Endothelial cell (in vitro differentiated cells): Measurements from ENCODE around the gene DNAH12. TPM values are rescaled to one million over a fixed set of nuclear protein-coding genes. Genes with fewer than 3 reads are reported as not detected.

Experiments
- DNase-seq: peaks from one replicate; pipeline ENCODE4 v3.0.0; 2021; ENCODE audit warnings: low spot score
- H3K27ac Mint-ChIP-seq: one replicate; pipeline ENCODE4 v1.8.0; 2021; ENCODE audit warnings: mixed read lengths, inconsistent platforms; ENCODE audit not compliant: unreplicated experiment
- H3K27me3 Mint-ChIP-seq: one replicate; pipeline ENCODE4 v1.8.0; 2021; ENCODE audit warnings: mild to moderate bottlenecking, moderate library complexity, mixed read lengths, inconsistent platforms; ENCODE audit not compliant: unreplicated experiment
- H3K36me3 Mint-ChIP-seq: one replicate; pipeline ENCODE4 v1.8.0; 2021; ENCODE audit warnings: mild to moderate bottlenecking, low read depth, mixed read lengths, inconsistent platforms; ENCODE audit not compliant: unreplicated experiment
- H3K4me1 Mint-ChIP-seq: one replicate; pipeline ENCODE4 v1.8.0; 2021; ENCODE audit warnings: mild to moderate bottlenecking, mixed read lengths, inconsistent platforms; ENCODE audit not compliant: unreplicated experiment
- H3K4me3 Mint-ChIP-seq: one replicate; pipeline ENCODE4 v1.8.0; 2021; ENCODE audit warnings: mild to moderate bottlenecking, mixed read lengths, inconsistent platforms; ENCODE audit not compliant: unreplicated experiment
- H3K9me3 Mint-ChIP-seq: one replicate; pipeline ENCODE4 v1.8.0; 2021; ENCODE audit warnings: mixed read lengths, inconsistent platforms; ENCODE audit not compliant: unreplicated experiment
- total RNA-seq: library from RNA; stranded (reverse); fragmentation: NEBNext Ultra II Directional; extraction: Animal tissue kit (Norgen Biotek cat#: 25700); gene quantifications from one replicate; pipeline ENCODE4 v1.2.1, GENCODE V29; 2021; ENCODE audit not compliant: unreplicated experiment
- TF ChIP-seq, protein P1 (sequence below): fragments of 200-600 bp; sonication (generic); IDR thresholded peaks from one replicate; pipeline ENCODE4 v1.5.0; 2021; ENCODE audit warnings: antibody characterized with exemption; ENCODE audit not compliant: unreplicated experiment

DNAH12 gene
- total RNA-seq, 1 donor from 2014 or later, result 0.85 TPM

DNA sequence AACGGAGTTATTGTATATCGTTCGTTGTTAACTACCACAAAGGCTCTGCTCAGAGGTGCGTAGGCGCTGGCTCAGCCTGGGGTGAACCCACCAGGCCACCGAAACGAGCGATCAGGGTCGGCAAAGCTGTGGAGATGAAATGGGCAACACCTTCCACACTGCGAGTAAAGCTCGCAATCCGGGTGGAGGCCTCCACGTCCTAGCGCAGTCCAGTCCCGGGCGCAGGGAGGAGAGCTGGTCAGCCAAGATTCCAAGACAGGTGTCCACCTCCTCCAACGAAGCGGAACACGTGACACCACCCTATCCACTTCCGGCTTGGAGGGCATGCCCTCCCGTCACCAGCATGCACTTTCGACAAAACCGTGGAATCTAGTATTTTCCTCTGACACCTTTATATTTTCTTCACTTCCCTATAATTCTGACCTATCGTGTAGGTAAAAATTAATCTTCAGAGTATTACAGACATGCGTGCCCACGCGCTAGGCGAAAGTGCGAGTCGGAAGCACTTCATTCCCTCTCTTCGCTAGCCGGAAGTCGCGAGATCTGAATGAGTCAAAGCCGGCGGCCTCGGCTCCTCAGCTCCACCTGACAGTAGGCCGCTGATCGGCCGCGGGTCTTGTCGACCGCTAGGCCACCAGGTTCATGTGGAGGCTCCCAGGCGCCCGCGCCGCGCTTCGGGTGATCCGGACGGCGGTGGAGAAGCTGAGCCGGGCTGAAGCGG lies 11.8 kb upstream of the DNAH12 start, which contains the start of gene PDE12:
PDE12 (plus strand) TSS at position 537 of the 721 bp plus-strand sequence; CDS start at position 643, 106 bp downstream.
- Mint-ChIP-seq H3K4me1 (peaks cover 15% of the 10 kb centered on the region), H3K27me3 (peaks cover 4% of the 10 kb centered on the region), H3K36me3 (peaks cover 5% of the 10 kb centered on the region), H3K4me3 (peak within 1 kb of the TSS; percentile 91), H3K27ac (peak within 1 kb of the TSS; percentile 94), H3K9me3 (no peaks in the 10 kb centered on the region)
- DNase-seq, result peak; percentile 66
- TF ChIP-seq, protein P1, sequence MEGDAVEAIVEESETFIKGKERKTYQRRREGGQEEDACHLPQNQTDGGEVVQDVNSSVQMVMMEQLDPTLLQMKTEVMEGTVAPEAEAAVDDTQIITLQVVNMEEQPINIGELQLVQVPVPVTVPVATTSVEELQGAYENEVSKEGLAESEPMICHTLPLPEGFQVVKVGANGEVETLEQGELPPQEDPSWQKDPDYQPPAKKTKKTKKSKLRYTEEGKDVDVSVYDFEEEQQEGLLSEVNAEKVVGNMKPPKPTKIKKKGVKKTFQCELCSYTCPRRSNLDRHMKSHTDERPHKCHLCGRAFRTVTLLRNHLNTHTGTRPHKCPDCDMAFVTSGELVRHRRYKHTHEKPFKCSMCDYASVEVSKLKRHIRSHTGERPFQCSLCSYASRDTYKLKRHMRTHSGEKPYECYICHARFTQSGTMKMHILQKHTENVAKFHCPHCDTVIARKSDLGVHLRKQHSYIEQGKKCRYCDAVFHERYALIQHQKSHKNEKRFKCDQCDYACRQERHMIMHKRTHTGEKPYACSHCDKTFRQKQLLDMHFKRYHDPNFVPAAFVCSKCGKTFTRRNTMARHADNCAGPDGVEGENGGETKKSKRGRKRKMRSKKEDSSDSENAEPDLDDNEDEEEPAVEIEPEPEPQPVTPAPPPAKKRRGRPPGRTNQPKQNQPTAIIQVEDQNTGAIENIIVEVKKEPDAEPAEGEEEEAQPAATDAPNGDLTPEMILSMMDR, result no peak

DNA sequence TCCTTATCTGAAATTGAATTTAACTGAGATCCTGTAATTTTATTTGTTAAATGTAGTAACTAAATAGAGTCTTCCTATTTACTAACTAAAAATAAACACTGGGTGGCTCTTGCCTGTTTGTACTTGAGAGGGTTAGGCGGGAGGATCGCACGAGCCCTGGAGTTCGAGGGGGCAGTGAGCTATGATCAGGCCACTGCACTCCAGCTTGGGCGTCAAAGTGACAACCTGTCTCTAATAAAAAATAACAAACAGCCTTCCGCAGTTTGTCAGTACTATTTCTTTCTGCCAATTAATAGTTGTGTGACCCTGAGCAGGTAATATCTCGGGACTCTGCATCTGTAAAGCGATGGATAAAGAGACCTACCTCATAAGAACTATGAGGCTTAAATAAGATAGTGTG lies 11.2 kb upstream of the DNAH12 start:
- Mint-ChIP-seq H3K27ac (no peak overlapping the region), H3K36me3 (peaks cover 5% of the 10 kb centered on the region), H3K4me3 (peak overlapping the region; percentile 91), H3K4me1 (peaks cover 15% of the 10 kb centered on the region), H3K9me3 (no peaks in the 10 kb centered on the region), H3K27me3 (peaks cover 4% of the 10 kb centered on the region)
- TF ChIP-seq, protein P1, result no peak
- no peak for DNase-seq

DNA sequence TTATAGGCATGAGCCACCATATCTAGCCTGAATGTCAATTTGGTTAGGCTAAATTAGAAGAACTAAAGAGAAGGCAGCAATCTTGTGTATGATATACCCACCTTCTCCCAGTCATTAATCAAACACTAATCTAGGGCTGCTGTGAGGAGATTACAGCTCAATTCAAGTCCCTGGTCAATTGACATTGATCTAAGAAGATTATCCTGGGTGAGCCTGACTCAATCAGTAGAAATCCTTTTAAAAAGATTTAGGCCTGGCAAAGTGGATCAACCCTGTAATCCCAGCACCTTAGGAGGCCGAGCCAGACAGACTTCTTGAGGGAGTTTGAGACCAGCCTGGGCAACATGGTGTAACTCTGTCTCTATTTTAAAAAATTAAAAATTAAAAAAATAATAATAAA lies 2.5 kb upstream of the DNAH12 start:
- Mint-ChIP-seq H3K27me3 (no peaks in the 10 kb centered on the region), H3K4me1 (peaks cover 3% of the 10 kb centered on the region), H3K4me3 (no peak overlapping the region), H3K27ac (no peak overlapping the region), H3K36me3 (no peaks in the 10 kb centered on the region), H3K9me3 (no peaks in the 10 kb centered on the region)
- DNase-seq, result no peak
- TF ChIP-seq, protein P1, result no peak

DNA sequence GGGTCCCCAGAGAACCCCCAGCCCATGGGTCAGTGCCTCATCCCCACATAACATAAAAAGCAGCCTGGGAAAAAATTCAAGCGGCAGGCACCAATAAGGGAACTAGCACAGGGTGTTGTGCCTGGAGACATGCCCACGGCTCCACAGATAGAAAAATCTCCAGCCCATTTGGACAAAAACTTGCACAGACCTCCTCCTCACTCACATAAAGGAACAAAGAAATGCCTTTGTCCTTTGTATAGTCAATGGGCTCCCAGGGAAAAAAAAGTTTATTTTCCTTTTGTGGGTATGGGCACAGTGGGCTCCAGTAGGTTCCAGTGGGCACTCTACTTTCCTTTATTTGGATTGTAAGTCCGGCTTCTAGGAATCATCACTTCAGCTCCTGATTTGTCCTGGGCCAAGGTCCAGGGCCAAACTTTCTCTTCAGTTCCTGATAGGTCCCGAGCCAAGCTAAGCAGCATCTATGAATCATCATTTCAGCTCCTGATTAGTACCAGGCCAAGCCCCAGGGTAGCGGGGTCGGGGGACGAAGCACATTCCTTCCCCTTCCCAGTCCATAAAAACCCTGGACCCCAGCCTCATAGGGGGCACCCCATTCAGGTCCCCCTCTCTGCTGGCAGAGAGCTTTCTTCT lies 1.6 kb upstream of the DNAH12 start:
- peak overlapping the region; percentile 54 for H3K27ac Mint-ChIP-seq

More for the DNA sequence above, 1.6 kb upstream of the DNAH12 start:
- H3K4me3 Mint-ChIP-seq, result no peak overlapping the region
- no peak for DNase-seq
- peaks cover 3% of the 10 kb centered on the region for H3K4me1 Mint-ChIP-seq
- no peaks in the 10 kb centered on the region for H3K27me3 Mint-ChIP-seq
- TF ChIP-seq, protein P1, result no peak
- H3K36me3 Mint-ChIP-seq, result no peaks in the 10 kb centered on the region
- H3K9me3 Mint-ChIP-seq, result no peaks in the 10 kb centered on the region
